ENCODE measurements around the gene MUC20. TPM values are rescaled to one million over a fixed set of nuclear protein-coding genes. Genes with fewer than 3 reads are reported as not detected.
"Not testable (repeated sequence)": the region's sequence is repeated elsewhere in the genome, so short reads cannot be mapped to it uniquely, and the experiment has no call there.

MUC20 gene
- total and polyA plus RNA-seq, 2 of the 13 experiments (the other 11 are each of a cell fraction or from before 2014, with no cell fraction given): 0.24 to 0.83 TPM

GRCh38 chr3:195748661-195749060 lies 27.9 kb downstream of the MUC20 start:
- in situ Hi-C loops (cut with HindIII; ENCODE audit: extremely low pct_ligation_motif_present, low pct_unique_long_range_greater_than_20kb) (no loop called here), intact Hi-C loops (cut with micrococcal nuclease; ENCODE audit: unreplicated experiment) (no loop called here)
- no peaks in the 10 kb centered on the region for H3K79me2 ChIP-seq (ENCODE audit: insufficient read depth, low read length)
- no peaks in the 10 kb centered on the region for H4K20me1 ChIP-seq (ENCODE audit: insufficient read depth, low read length)
- ATAC-seq (peak; percentile 9; the same call in 1 of the 3 replicates), FAIRE-seq (no peak), DNase-seq (ENCODE audit: low spot score) (no peak)
- POLR2A ChIA-PET: no interaction called here
- H3K4me2 ChIP-seq (ENCODE audit: low read depth, low read length): no peak overlapping the region
- H3K4me3 ChIP-seq (replicated peaks in 1 of 3; ENCODE audit: insufficient read depth in 1 of 3, low read depth in 2 of 3, low read length in 3 of 3): no peak overlapping the region
- 75% methylated on average over 11 of the region's 11 CpGs for WGBS (ENCODE audit: low lambda C conversion rate)
- H3K9ac ChIP-seq (ENCODE audit: insufficient read depth, low read depth, low read length): no peak overlapping the region
- peaks cover 8 to 29% of the 10 kb centered on the region in 2 experiments for H3K27me3 ChIP-seq (ENCODE audit: control insufficient read depth in 1 of 2, insufficient read depth in 2 of 2, low read length in 2 of 2)
- no peak overlapping the region for H3K27ac ChIP-seq (ENCODE audit: extremely low read length, insufficient read depth, low read length)
- no peaks in the 10 kb centered on the region for H3K36me3 ChIP-seq (replicated peaks in 1 of 2; ENCODE audit: control insufficient read depth in 1 of 2, insufficient read depth in 2 of 2, low read length in 2 of 2)
- CTCF ChIA-PET (ENCODE audit: low intra/inter-chr PET ratio, low total read pairs): no interaction called here
- H3K4me1 ChIP-seq (ENCODE audit: insufficient read depth, low read length): peaks cover 5% of the 10 kb centered on the region
- H3K9me3 ChIP-seq (ENCODE audit: low read length): no peaks in the 10 kb centered on the region
- H2AFZ ChIP-seq (ENCODE audit: low read length): no peak overlapping the region
- no peak for TF ChIP-seq ZBTB38 (CRISPR knock-in tag; IDR thresholded peaks at IDR 0.05)
- no peak for TF ChIP-seq ZBTB42 (CRISPR knock-in tag; IDR thresholded peaks at IDR 0.05)
- no peak for TF ChIP-seq ZHX1 (CRISPR knock-in tag; IDR thresholded peaks at IDR 0.05; ENCODE audit: low read depth)
- no TSS peak for BruUV-seq (replicated peaks)

GRCh38 chr3:195749101-195749500 lies 28.3 kb downstream of the MUC20 start:
- H3K9ac ChIP-seq (ENCODE audit: insufficient read depth, low read depth, low read length); DNase-seq (ENCODE audit: low spot score); H3K36me3 ChIP-seq (replicated peaks in 1 of 2; ENCODE audit: control insufficient read depth in 1 of 2, insufficient read depth in 2 of 2, low read length in 2 of 2); intact Hi-C loops (cut with micrococcal nuclease; ENCODE audit: unreplicated experiment); POLR2A ChIA-PET; H4K20me1 ChIP-seq (ENCODE audit: insufficient read depth, low read length); H3K9me3 ChIP-seq (ENCODE audit: low read length); H3K27ac ChIP-seq (ENCODE audit: extremely low read length, insufficient read depth, low read length); H3K4me1 ChIP-seq (ENCODE audit: insufficient read depth, low read length); CTCF ChIA-PET (ENCODE audit: low intra/inter-chr PET ratio, low total read pairs); H3K4me3 ChIP-seq (replicated peaks in 1 of 3; ENCODE audit: insufficient read depth in 1 of 3, low read depth in 2 of 3, low read length in 3 of 3); in situ Hi-C loops (cut with HindIII; ENCODE audit: extremely low pct_ligation_motif_present, low pct_unique_long_range_greater_than_20kb); BruUV-seq (replicated peaks); H3K79me2 ChIP-seq (ENCODE audit: insufficient read depth, low read length); ATAC-seq; FAIRE-seq; H2AFZ ChIP-seq (ENCODE audit: low read length); H3K4me2 ChIP-seq (ENCODE audit: low read depth, low read length): not testable (repeated sequence)
- 24% methylated on average over 5 of the region's 5 CpGs for WGBS (ENCODE audit: low lambda C conversion rate)
- H3K27me3 ChIP-seq (ENCODE audit: control insufficient read depth in 1 of 2, insufficient read depth in 2 of 2, low read length in 2 of 2): peaks cover 9 to 33% of the 10 kb centered on the region in 2 experiments

All from HepG2 (cell line).